ENCODE results near the gene TPPP3.

The TPPP3 gene

GRCh38 chr16:67399218-67399733 is 6.0 kb upstream of the TPPP3 start:
- Histone ChIP-seq H3K27ac (ENCODE audit: low read length) (peak overlapping the region; percentile 33; the same call in 1 of the 2 replicates), H3K4me1 (ENCODE audit: low read length) (peaks cover 59% of the 10 kb centered on the region), H2AFZ (ENCODE audit: low read depth, low read length) (peak overlapping the region; percentile 23; the same call in 1 of the 2 replicates), H4K20me1 (ENCODE audit: insufficient read depth, low read length) (no peaks in the 10 kb centered on the region), H3K79me2 (ENCODE audit: low read length) (no peaks in the 10 kb centered on the region), H3K27me3 (ENCODE audit: low read depth, low read length) (no peaks in the 10 kb centered on the region), H3K9ac (ENCODE audit: low read length) (peak overlapping the region; percentile 46), H3K4me2 (ENCODE audit: low read length) (peak overlapping the region; percentile 85), H3K9me3 (ENCODE audit: insufficient read depth, low read length) (no peaks in the 10 kb centered on the region), H3K36me3 (replicated peaks; ENCODE audit: low read depth, low read length) (no peaks in the 10 kb centered on the region), H3K4me3 (ENCODE audit: low read length) (peak overlapping the region; percentile 70)
- TF ChIP-seq, protein P1, sequence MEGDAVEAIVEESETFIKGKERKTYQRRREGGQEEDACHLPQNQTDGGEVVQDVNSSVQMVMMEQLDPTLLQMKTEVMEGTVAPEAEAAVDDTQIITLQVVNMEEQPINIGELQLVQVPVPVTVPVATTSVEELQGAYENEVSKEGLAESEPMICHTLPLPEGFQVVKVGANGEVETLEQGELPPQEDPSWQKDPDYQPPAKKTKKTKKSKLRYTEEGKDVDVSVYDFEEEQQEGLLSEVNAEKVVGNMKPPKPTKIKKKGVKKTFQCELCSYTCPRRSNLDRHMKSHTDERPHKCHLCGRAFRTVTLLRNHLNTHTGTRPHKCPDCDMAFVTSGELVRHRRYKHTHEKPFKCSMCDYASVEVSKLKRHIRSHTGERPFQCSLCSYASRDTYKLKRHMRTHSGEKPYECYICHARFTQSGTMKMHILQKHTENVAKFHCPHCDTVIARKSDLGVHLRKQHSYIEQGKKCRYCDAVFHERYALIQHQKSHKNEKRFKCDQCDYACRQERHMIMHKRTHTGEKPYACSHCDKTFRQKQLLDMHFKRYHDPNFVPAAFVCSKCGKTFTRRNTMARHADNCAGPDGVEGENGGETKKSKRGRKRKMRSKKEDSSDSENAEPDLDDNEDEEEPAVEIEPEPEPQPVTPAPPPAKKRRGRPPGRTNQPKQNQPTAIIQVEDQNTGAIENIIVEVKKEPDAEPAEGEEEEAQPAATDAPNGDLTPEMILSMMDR (IDR thresholded peaks at IDR 0.05; ENCODE audit: low read depth, low read length) = peak; percentile 92
- no peak for TF ChIP-seq EZH2phosphoT487 (IDR thresholded peaks at IDR 0.05; ENCODE audit: low read depth)

DNA sequence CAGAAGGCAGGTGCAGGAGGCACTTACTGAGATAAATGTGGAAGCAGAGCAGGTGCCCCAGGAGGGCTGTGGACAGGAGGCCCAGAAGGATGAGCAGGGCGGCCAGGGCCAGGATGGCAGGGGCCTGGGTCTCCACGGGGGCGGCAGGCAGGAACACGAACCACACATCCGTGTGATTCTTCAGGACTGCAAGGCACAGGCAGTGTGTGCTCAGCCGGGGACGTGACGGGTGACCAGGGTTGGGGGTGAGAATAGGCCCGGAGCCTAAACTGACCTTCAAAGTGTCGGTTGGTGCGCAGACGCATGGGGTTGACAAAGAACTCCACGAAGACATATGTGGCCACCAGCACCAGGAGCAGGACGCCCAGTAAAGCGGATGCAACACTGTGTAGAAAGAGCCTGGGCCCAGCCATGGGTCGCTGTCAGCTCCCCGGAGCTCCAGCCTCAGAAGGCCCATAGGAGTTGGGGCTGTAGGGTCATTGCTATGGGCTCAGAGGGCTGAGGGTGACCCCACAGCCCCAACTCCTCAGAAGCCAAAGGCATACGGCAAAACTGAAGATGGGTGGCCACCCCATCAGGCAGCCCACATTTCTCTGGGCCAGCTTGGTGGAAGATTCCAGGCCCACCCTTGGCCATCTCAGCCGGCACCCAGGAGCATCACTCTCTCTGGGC is 5.4 kb upstream of the TPPP3 start:
- Histone ChIP-seq H3K9ac (ENCODE audit: low read length) (peak overlapping the region; percentile 31; the same call in 1 of the 2 replicates), H3K27me3 (ENCODE audit: low read depth, low read length) (no peaks in the 10 kb centered on the region), H3K4me2 (ENCODE audit: low read length) (peak overlapping the region; percentile 85), H3K79me2 (ENCODE audit: low read length) (no peaks in the 10 kb centered on the region), H2AFZ (ENCODE audit: low read depth, low read length) (peak overlapping the region; percentile 23; the same call in 1 of the 2 replicates), H3K36me3 (replicated peaks; ENCODE audit: low read depth, low read length) (no peaks in the 10 kb centered on the region), H3K4me1 (ENCODE audit: low read length) (peaks cover 59% of the 10 kb centered on the region), H4K20me1 (ENCODE audit: insufficient read depth, low read length) (no peaks in the 10 kb centered on the region), H3K4me3 (ENCODE audit: low read length) (peak overlapping the region; percentile 70), H3K27ac (ENCODE audit: low read length) (no peak overlapping the region), H3K9me3 (ENCODE audit: insufficient read depth, low read length) (no peaks in the 10 kb centered on the region)
- TF ChIP-seq, protein P1 (IDR thresholded peaks at IDR 0.05; ENCODE audit: low read depth, low read length) = no peak
- no peak for TF ChIP-seq EZH2phosphoT487 (IDR thresholded peaks at IDR 0.05; ENCODE audit: low read depth)

DNA sequence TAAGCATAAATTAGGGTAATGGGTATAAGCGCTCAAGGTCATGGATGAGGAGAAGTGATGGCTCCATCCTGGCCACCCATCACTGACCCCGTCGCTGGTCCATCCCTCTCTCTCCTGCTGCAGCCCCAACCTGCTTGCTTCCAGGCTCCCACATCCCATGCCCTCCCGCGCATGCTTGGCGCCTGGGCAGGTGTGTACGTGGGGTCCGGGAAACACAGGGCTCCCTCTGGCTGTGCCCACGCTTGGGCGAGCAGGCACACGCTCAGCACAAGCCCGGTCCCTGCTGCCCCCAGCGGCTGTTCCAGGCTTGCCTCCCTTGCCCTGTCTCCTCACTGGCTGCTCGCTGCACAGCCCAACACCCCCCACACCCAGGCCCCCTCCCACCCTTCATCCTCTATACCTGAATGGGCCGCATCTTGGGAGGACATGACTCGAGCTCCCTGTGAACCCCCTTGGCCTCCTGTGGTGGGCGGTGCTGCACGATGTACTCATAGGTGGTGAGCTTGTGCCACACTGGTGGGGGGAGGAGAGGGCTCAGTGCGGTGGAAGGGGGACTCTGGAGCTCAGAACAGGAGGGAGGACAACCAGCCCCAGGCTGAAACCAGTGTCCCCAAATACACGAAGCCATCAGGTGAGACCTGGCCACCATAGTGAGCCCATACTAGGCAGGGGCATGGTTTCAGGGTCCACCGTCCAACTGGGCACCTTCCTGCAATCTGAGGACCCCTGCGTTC is 4.7 kb upstream of the TPPP3 start:
- H3K4me1 ChIP-seq (ENCODE audit: low read length) = peaks cover 59% of the 10 kb centered on the region
- H3K27me3 ChIP-seq (ENCODE audit: low read depth, low read length) = no peaks in the 10 kb centered on the region
- H3K27ac ChIP-seq (ENCODE audit: low read length) = no peak overlapping the region
- H3K4me3 ChIP-seq (ENCODE audit: low read length) = peak overlapping the region; percentile 59
- H3K9ac ChIP-seq (ENCODE audit: low read length) = no peak overlapping the region
- H4K20me1 ChIP-seq (ENCODE audit: insufficient read depth, low read length) = no peaks in the 10 kb centered on the region
- H3K36me3 ChIP-seq (replicated peaks; ENCODE audit: low read depth, low read length) = no peaks in the 10 kb centered on the region
- TF ChIP-seq, protein P1 (IDR thresholded peaks at IDR 0.05; ENCODE audit: low read depth, low read length) = peak; percentile 58
- TF ChIP-seq EZH2phosphoT487 (IDR thresholded peaks at IDR 0.05; ENCODE audit: low read depth) = no peak
- no peaks in the 10 kb centered on the region for H3K79me2 ChIP-seq (ENCODE audit: low read length)
- no peak overlapping the region for H2AFZ ChIP-seq (ENCODE audit: low read depth, low read length)
- peak overlapping the region; percentile 85 for H3K4me2 ChIP-seq (ENCODE audit: low read length)
- no peaks in the 10 kb centered on the region for H3K9me3 ChIP-seq (ENCODE audit: insufficient read depth, low read length)
